ENCODE results near the gene CSK.

The CSK gene

GRCh38 chr15:74742422-74742821 is 39.5 kb upstream of the CSK start:
- Histone ChIP-seq H3K4me1 (ENCODE audit: insufficient read depth, poor library complexity, severe bottlenecking) (no peaks in the 10 kb centered on the region), H3K27ac (ENCODE audit: poor library complexity, severe bottlenecking) (no peak overlapping the region), H3K36me3 (ENCODE audit: low read depth) (no peaks in the 10 kb centered on the region), H3K4me3 (ENCODE audit: severe bottlenecking) (no peak overlapping the region), H3K9me3 (ENCODE audit: severe bottlenecking) (no peaks in the 10 kb centered on the region), H3K27me3 (ENCODE audit: insufficient read depth, poor library complexity, severe bottlenecking) (no peaks in the 10 kb centered on the region)
- no peak for TF ChIP-seq CTCF (IDR thresholded peaks at IDR 0.05; ENCODE audit: poor library complexity, severe bottlenecking)
- DNase-seq (ENCODE audit: low spot score) (no peak), ATAC-seq (ENCODE audit: low read depth) (no peak)

GRCh38 chr15:74746389-74746788 is 35.5 kb upstream of the CSK start:
- Histone ChIP-seq H3K36me3 (ENCODE audit: low read depth) (no peaks in the 10 kb centered on the region), H3K27ac (ENCODE audit: poor library complexity, severe bottlenecking) (no peak overlapping the region), H3K27me3 (ENCODE audit: insufficient read depth, poor library complexity, severe bottlenecking) (no peaks in the 10 kb centered on the region), H3K4me1 (ENCODE audit: insufficient read depth, poor library complexity, severe bottlenecking) (no peaks in the 10 kb centered on the region), H3K4me3 (ENCODE audit: severe bottlenecking) (no peak overlapping the region), H3K9me3 (ENCODE audit: severe bottlenecking) (no peaks in the 10 kb centered on the region)
- DNase-seq (ENCODE audit: low spot score), result no peak
- TF ChIP-seq CTCF (IDR thresholded peaks at IDR 0.05; ENCODE audit: poor library complexity, severe bottlenecking), result no peak
- ATAC-seq (ENCODE audit: low read depth), result no peak

GRCh38 chr15:74748322-74748946 is 33.4 kb upstream of the CSK start, which contains the start of gene CYP1A2:
CYP1A2 (plus strand) TSS chr15:74748845; CDS start chr15:74749739, 894 bp downstream.
- Histone ChIP-seq H3K27me3 (ENCODE audit: insufficient read depth, poor library complexity, severe bottlenecking) (no peaks in the 10 kb centered on the region), H3K4me3 (ENCODE audit: severe bottlenecking) (no peak within 1 kb of the TSS), H3K27ac (ENCODE audit: poor library complexity, severe bottlenecking) (no peak within 1 kb of the TSS), H3K36me3 (ENCODE audit: low read depth) (no peaks in the 10 kb centered on the region), H3K9me3 (ENCODE audit: severe bottlenecking) (no peaks in the 10 kb centered on the region), H3K4me1 (ENCODE audit: insufficient read depth, poor library complexity, severe bottlenecking) (no peaks in the 10 kb centered on the region)
- TF ChIP-seq CTCF (IDR thresholded peaks at IDR 0.05; ENCODE audit: poor library complexity, severe bottlenecking), result no peak
- ATAC-seq (ENCODE audit: low read depth) (no peak), DNase-seq (ENCODE audit: low spot score) (no peak)

- H3K9me3 ChIP-seq (ENCODE audit: severe bottlenecking), result no peaks in the 10 kb centered on the region
- no peak overlapping the region for H3K27ac ChIP-seq (ENCODE audit: poor library complexity, severe bottlenecking)
- no peaks in the 10 kb centered on the region for H3K4me1 ChIP-seq (ENCODE audit: insufficient read depth, poor library complexity, severe bottlenecking)
- H3K36me3 ChIP-seq (ENCODE audit: low read depth), result no peaks in the 10 kb centered on the region
- H3K4me3 ChIP-seq (ENCODE audit: severe bottlenecking), result no peak overlapping the region
- TF ChIP-seq CTCF (IDR thresholded peaks at IDR 0.05; ENCODE audit: poor library complexity, severe bottlenecking), result no peak
- ATAC-seq (ENCODE audit: low read depth) (no peak), DNase-seq (ENCODE audit: low spot score) (no peak)
- no peaks in the 10 kb centered on the region for H3K27me3 ChIP-seq (ENCODE audit: insufficient read depth, poor library complexity, severe bottlenecking)
Observed at GRCh38 chr15:74749832-74750231, 32.0 kb upstream of the CSK start.

- no peak for DNase-seq (ENCODE audit: low spot score)
- no peak for TF ChIP-seq CTCF (IDR thresholded peaks at IDR 0.05; ENCODE audit: poor library complexity, severe bottlenecking)
- H3K27ac ChIP-seq (ENCODE audit: poor library complexity, severe bottlenecking), result no peak overlapping the region
- no peaks in the 10 kb centered on the region for H3K36me3 ChIP-seq (ENCODE audit: low read depth)
- H3K27me3 ChIP-seq (ENCODE audit: insufficient read depth, poor library complexity, severe bottlenecking), result no peaks in the 10 kb centered on the region
- H3K4me1 ChIP-seq (ENCODE audit: insufficient read depth, poor library complexity, severe bottlenecking), result no peaks in the 10 kb centered on the region
- no peaks in the 10 kb centered on the region for H3K9me3 ChIP-seq (ENCODE audit: severe bottlenecking)
- no peak overlapping the region for H3K4me3 ChIP-seq (ENCODE audit: severe bottlenecking)
- ATAC-seq (ENCODE audit: low read depth), result no peak
Observed at GRCh38 chr15:74750751-74751150, 31.1 kb upstream of the CSK start.

Measured in RWPE2 (cell line).